ENCODE data around the gene CRBN.

GRCh38 chr3:3133500-3133899 lies 46.0 kb downstream of the CRBN start:
- TF ChIP-seq, protein P1, sequence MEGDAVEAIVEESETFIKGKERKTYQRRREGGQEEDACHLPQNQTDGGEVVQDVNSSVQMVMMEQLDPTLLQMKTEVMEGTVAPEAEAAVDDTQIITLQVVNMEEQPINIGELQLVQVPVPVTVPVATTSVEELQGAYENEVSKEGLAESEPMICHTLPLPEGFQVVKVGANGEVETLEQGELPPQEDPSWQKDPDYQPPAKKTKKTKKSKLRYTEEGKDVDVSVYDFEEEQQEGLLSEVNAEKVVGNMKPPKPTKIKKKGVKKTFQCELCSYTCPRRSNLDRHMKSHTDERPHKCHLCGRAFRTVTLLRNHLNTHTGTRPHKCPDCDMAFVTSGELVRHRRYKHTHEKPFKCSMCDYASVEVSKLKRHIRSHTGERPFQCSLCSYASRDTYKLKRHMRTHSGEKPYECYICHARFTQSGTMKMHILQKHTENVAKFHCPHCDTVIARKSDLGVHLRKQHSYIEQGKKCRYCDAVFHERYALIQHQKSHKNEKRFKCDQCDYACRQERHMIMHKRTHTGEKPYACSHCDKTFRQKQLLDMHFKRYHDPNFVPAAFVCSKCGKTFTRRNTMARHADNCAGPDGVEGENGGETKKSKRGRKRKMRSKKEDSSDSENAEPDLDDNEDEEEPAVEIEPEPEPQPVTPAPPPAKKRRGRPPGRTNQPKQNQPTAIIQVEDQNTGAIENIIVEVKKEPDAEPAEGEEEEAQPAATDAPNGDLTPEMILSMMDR (IDR thresholded peaks at IDR 0.05), result no peak
- TF ChIP-seq EP300 (IDR thresholded peaks at IDR 0.05; ENCODE audit: low read depth) (no peak), POLR2AphosphoS5 (IDR thresholded peaks at IDR 0.05) (no peak), POLR2A (IDR thresholded peaks at IDR 0.05) (no peak)
